GM18870 (cell line): Measurements from ENCODE around the gene CCNY.

Experiments
- ATAC-seq: cut with Tn5 transposase; IDR thresholded peaks from one replicate; pipeline ENCODE4 v1.9.1; 2021; ENCODE audit warnings: moderate library complexity; ENCODE audit not compliant: unreplicated experiment

The CCNY gene

GRCh38 chr10:35331894-35332640, 4.2 kb upstream of the CCNY start:
- ATAC-seq, result no peak

GRCh38 chr10:35334297-35334696, 2.0 kb upstream of the CCNY start:
- ATAC-seq, result no peak

- peak; percentile 2 for ATAC-seq
Measured at GRCh38 chr10:35335133-35336083, 901 bp upstream of the CCNY start.

GRCh38 chr10:35336921-35337823, 863 bp downstream of the CCNY start:
- no peak for ATAC-seq

GRCh38 chr10:35339942-35340341, 3.6 kb downstream of the CCNY start:
- ATAC-seq, result peak; percentile 73

- ATAC-seq, result no peak
Measured at GRCh38 chr10:35340975-35341374, 4.7 kb downstream of the CCNY start.

- ATAC-seq, result peak; percentile 91
Measured at GRCh38 chr10:35341521-35341920, 5.2 kb downstream of the CCNY start.

- ATAC-seq, result no peak
Measured at GRCh38 chr10:35342183-35342753, 6.0 kb downstream of the CCNY start.

- ATAC-seq, result no peak
Measured at GRCh38 chr10:35343739-35344138, 7.4 kb downstream of the CCNY start.

GRCh38 chr10:35345383-35345742, 9.1 kb downstream of the CCNY start:
- ATAC-seq, result no peak

GRCh38 chr10:35346248-35346647, 9.9 kb downstream of the CCNY start:
- ATAC-seq, result no peak

- no peak for ATAC-seq
Measured at GRCh38 chr10:35347121-35347562, 10.8 kb downstream of the CCNY start.

- no peak for ATAC-seq
Measured at GRCh38 chr10:35347899-35348608, 11.7 kb downstream of the CCNY start.

GRCh38 chr10:35348609-35349388, 12.5 kb downstream of the CCNY start:
- no peak for ATAC-seq

GRCh38 chr10:35349389-35349915, 13.1 kb downstream of the CCNY start:
- no peak for ATAC-seq

GRCh38 chr10:35351021-35351420, 14.7 kb downstream of the CCNY start:
- ATAC-seq, result no peak

- no peak for ATAC-seq
Measured at GRCh38 chr10:35352097-35352496, 15.8 kb downstream of the CCNY start.

GRCh38 chr10:35352512-35352911, 16.2 kb downstream of the CCNY start:
- no peak for ATAC-seq

GRCh38 chr10:35353395-35353794, 17.1 kb downstream of the CCNY start:
- ATAC-seq, result no peak
